GM12878 (cell line): Measurements from ENCODE around the gene CREBBP.

Experiments used
- CTCF ChIP-seq, 3 experiments: IDR thresholded peaks in 2 of 3; conservative IDR thresholded peaks in 1 of 3; 2 replicates each; pipeline ENCODE4 v1.5.1; 2011; ENCODE audit warnings: low read depth in 3 of 3, low read length in 3 of 3, mild to moderate bottlenecking in 3 of 3, control low read depth in 2 of 3, moderate library complexity in 2 of 3, inconsistent platforms in 1 of 3, mixed read lengths in 1 of 3; ENCODE audit not compliant: control insufficient read depth in 2 of 3, insufficient read depth in 1 of 3; ENCODE audit errors: extremely low read depth in 1 of 3
- E2F4 ChIP-seq: IDR thresholded peaks from 2 replicates; pipeline ENCODE4 v1.6.1; 2012; ENCODE audit warnings: low read depth, low read length, improper control_type of control experiment
- JUND ChIP-seq: IDR thresholded peaks from 2 replicates; pipeline ENCODE4 v1.6.1; 2012; ENCODE audit warnings: low read depth, mild to moderate bottlenecking, low read length, improper control_type of control experiment, moderate library complexity
- LARP7 ChIP-seq: fragments of 450-650 bp; IDR thresholded peaks from 2 replicates; pipeline ENCODE4 v1.6.1; 2017; ENCODE audit warnings: mild to moderate bottlenecking
- MEF2A ChIP-seq: IDR thresholded peaks from 2 replicates; pipeline ENCODE4 v1.6.1; 2011; ENCODE audit warnings: low read depth, mild to moderate bottlenecking, low read length, moderate library complexity; ENCODE audit not compliant: insufficient read depth
- MYC ChIP-seq: IDR thresholded peaks from 2 replicates; pipeline ENCODE4 v1.6.1; 2011; ENCODE audit warnings: mild to moderate bottlenecking, low read length, moderate library complexity, inconsistent platforms; ENCODE audit not compliant: insufficient read depth, insufficient replicate concordance, insufficient read length, severe bottlenecking
- NBN ChIP-seq: fragments of 450-650 bp; IDR thresholded peaks from 2 replicates; pipeline ENCODE4 v1.6.1; 2016
- NFYB ChIP-seq: IDR thresholded peaks from 2 replicates; pipeline ENCODE4 v1.6.1; 2011; ENCODE audit warnings: low read depth, mild to moderate bottlenecking, low read length, improper control_type of control experiment, moderate library complexity; ENCODE audit not compliant: insufficient read depth
- POLR2A ChIP-seq: IDR thresholded peaks from 2 replicates; pipeline ENCODE4 v1.6.1; 2011; ENCODE audit warnings: low read depth, mild to moderate bottlenecking, low read length
- SIN3A ChIP-seq: IDR thresholded peaks from 2 replicates; pipeline ENCODE4 v1.6.1; 2012; ENCODE audit warnings: low read depth, low read length, improper control_type of control experiment
- ZNF274 ChIP-seq: IDR thresholded peaks from one replicate; pipeline ENCODE4 v1.8.0; 2011; ENCODE audit not compliant: insufficient read length, insufficient read depth

- TF ChIP-seq POLR2A (no peak), ZNF274 (no peak), SIN3A (no peak), CTCF (IDR thresholded peaks at IDR 0.05 in 2 of 3, conservative IDR thresholded peaks at IDR 0.05 in 1 of 3; ENCODE audit: control insufficient read depth in 2 of 3, extremely low read depth in 1 of 3, insufficient read depth in 1 of 3, low read depth in 3 of 3, low read length in 3 of 3) (no peak), JUND (no peak), LARP7 (no peak), MYC (no peak), E2F4 (no peak), NBN (no peak), NFYB (no peak), MEF2A (no peak)
These were observed 72.0 kb downstream of the CREBBP start for GRCh38 chr16:3808308-3809063.
